ENCODE data around the gene ADAMTS9. TPM values are rescaled to one million over a fixed set of nuclear protein-coding genes. Genes with fewer than 3 reads are reported as not detected.

The ADAMTS9 gene
- total and polyA plus RNA-seq, 10 of the 15 experiments (the other 5 are each of a cell fraction or from before 2014, with no cell fraction given): 0.08 TPM; not detected in 9

- intact Hi-C loops (cut with micrococcal nuclease; ENCODE audit: unreplicated experiment) (no loop called here), in situ Hi-C loops (cut with MboI) (no loop called here)
- SMC1A ChIA-PET (ENCODE audit: uncharacterized antibody, unreplicated experiment): no interaction called here
- H3K36me3 ChIP-seq (ENCODE audit: control insufficient read depth in 2 of 2, insufficient read depth in 2 of 2, low read length in 1 of 2): no peaks in the 10 kb centered on the region
- no peaks in the 10 kb centered on the region for H3K79me2 ChIP-seq (ENCODE audit: control insufficient read depth, insufficient read depth, low read length)
- no TSS peak for BruUV-seq (replicated peaks)
- H3K27me3 ChIP-seq (replicated peaks in 1 of 2; ENCODE audit: control insufficient read depth in 2 of 2, insufficient read depth in 2 of 2, low read length in 1 of 2): peaks cover 0 to 2% of the 10 kb centered on the region in 2 experiments; a peak in 2 of 4 replicates
- 61% methylated on average over 3 of the region's 3 CpGs for WGBS (ENCODE audit: insufficient coverage, insufficient replicate concordance, low lambda C conversion rate, missing lambda C conversion rate)
- ATAC-seq (no peak), DNase-seq (ENCODE audit: low read depth, low spot score) (no peak), FAIRE-seq (no peak)
- no peak overlapping the region for H2AFZ ChIP-seq (ENCODE audit: control insufficient read depth, low read depth, low read length)
- no peak overlapping the region for H3K9ac ChIP-seq (ENCODE audit: control insufficient read depth, insufficient read depth, low read length)
- H3K4me1 ChIP-seq (ENCODE audit: control insufficient read depth, insufficient read depth, low read length): no peaks in the 10 kb centered on the region
- TF ChIP-seq KAT2A (conservative IDR thresholded peaks at IDR 0.05; ENCODE audit: control insufficient read depth, low read depth, low read length): no peak
- no peak for TF ChIP-seq IKZF2 (IDR thresholded peaks at IDR 0.05)
- no peak for TF ChIP-seq NFYA (IDR thresholded peaks at IDR 0.05; ENCODE audit: borderline replicate concordance, low read depth, low read length)
- TF ChIP-seq DPF2 (IDR thresholded peaks at IDR 0.05): no peak
- TF ChIP-seq JUND (IDR thresholded peaks at IDR 0.05; ENCODE audit: low read depth, low read length): no peak
- TF ChIP-seq IRF4 (IDR thresholded peaks at IDR 0.05; ENCODE audit: low read depth, low read length): no peak
- TF ChIP-seq ZNF24 (IDR thresholded peaks at IDR 0.05): no peak
- TF ChIP-seq TCF12 (IDR thresholded peaks at IDR 0.05; ENCODE audit: low read depth, low read length): no peak
- TF ChIP-seq ZSCAN29 (IDR thresholded peaks at IDR 0.05): no peak
- no peak for TF ChIP-seq ATF7 (IDR thresholded peaks at IDR 0.05; ENCODE audit: low read depth)
- no peak overlapping the region for H3K27ac ChIP-seq (ENCODE audit: control insufficient read depth, insufficient read depth)
- no peaks in the 10 kb centered on the region for H4K20me1 ChIP-seq (ENCODE audit: control insufficient read depth, insufficient read depth)
- RAD21 ChIA-PET (ENCODE audit: unreplicated experiment): no interaction called here
- CTCF ChIA-PET: no interaction called here
- POLR2A ChIA-PET: no interaction called here
- no peak overlapping the region for H3K4me3 ChIP-seq
- H3K4me2 ChIP-seq (ENCODE audit: control insufficient read depth, insufficient read depth): no peak overlapping the region
- H3K9me3 ChIP-seq (replicated peaks; ENCODE audit: control insufficient read depth, insufficient read depth, low read length): no peaks in the 10 kb centered on the region
Measured at GRCh38 chr3:64693031-64693430, 5.2 kb upstream of the ADAMTS9 start.

DNA sequence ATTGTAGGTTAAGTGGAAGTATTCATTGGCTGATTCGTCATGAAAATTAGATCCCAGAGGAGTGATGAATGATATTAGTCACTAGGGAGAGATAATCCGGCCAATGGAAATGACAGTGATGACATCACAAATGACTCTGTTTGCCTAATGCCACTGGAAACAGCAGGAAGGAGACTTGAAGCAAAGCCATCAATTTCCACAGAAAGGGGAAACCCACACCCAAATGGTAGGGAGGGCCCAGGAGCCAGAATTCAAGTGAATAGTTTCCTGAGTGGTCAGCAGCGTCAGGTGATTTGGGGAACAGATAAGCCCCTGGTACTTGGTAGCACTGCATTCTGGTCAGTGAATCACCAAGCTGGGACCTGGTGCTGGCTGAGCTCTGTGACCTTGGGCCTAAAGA is 3.3 kb upstream of the ADAMTS9 start:
- RAD21 ChIA-PET (ENCODE audit: unreplicated experiment): no interaction called here

More for the DNA sequence above, 3.3 kb upstream of the ADAMTS9 start:
- ChIA-PET SMC1A (ENCODE audit: uncharacterized antibody, unreplicated experiment) (interaction anchor here (1.2 kb wide), 1 partner anchor 157 kb away, joined by 3 read pairs; no protein-coding TSS in a partner anchor), POLR2A (no interaction called here), CTCF (no interaction called here)
- Histone ChIP-seq H3K4me2 (ENCODE audit: control insufficient read depth, insufficient read depth) (no peak overlapping the region), H4K20me1 (ENCODE audit: control insufficient read depth, insufficient read depth) (no peaks in the 10 kb centered on the region), H3K4me3 (no peak overlapping the region), H3K27me3 (replicated peaks in 1 of 2; ENCODE audit: control insufficient read depth in 2 of 2, insufficient read depth in 2 of 2, low read length in 1 of 2) (peaks cover 0 to 2% of the 10 kb centered on the region in 2 experiments; a peak in 2 of 4 replicates), H3K36me3 (ENCODE audit: control insufficient read depth in 2 of 2, insufficient read depth in 2 of 2, low read length in 1 of 2) (no peaks in the 10 kb centered on the region), H3K9ac (ENCODE audit: control insufficient read depth, insufficient read depth, low read length) (no peak overlapping the region), H3K4me1 (ENCODE audit: control insufficient read depth, insufficient read depth, low read length) (no peaks in the 10 kb centered on the region), H3K27ac (ENCODE audit: control insufficient read depth, insufficient read depth) (no peak overlapping the region), H3K9me3 (replicated peaks; ENCODE audit: control insufficient read depth, insufficient read depth, low read length) (no peaks in the 10 kb centered on the region), H3K79me2 (ENCODE audit: control insufficient read depth, insufficient read depth, low read length) (no peaks in the 10 kb centered on the region), H2AFZ (ENCODE audit: control insufficient read depth, low read depth, low read length) (no peak overlapping the region)
- no peak for ATAC-seq
- BruUV-seq (replicated peaks): no TSS peak
- DNase-seq (ENCODE audit: low read depth, low spot score): no peak
- FAIRE-seq: no peak
- intact Hi-C loops (cut with micrococcal nuclease; ENCODE audit: unreplicated experiment): no loop called here
- TF ChIP-seq BHLHE40 (IDR thresholded peaks at IDR 0.05; ENCODE audit: borderline replicate concordance in 1 of 2, low read depth in 2 of 2, low read length in 1 of 2): no peak
- no peak for TF ChIP-seq NFIC (IDR thresholded peaks at IDR 0.05; ENCODE audit: low read depth, low read length)
- TF ChIP-seq E2F4 (IDR thresholded peaks at IDR 0.05; ENCODE audit: low read depth, low read length): no peak
- TF ChIP-seq ATF7 (IDR thresholded peaks at IDR 0.05; ENCODE audit: low read depth): no peak
- no peak for TF ChIP-seq BCL11A (IDR thresholded peaks at IDR 0.05; ENCODE audit: low read depth, low read length)
- no peak for TF ChIP-seq TAF1 (IDR thresholded peaks at IDR 0.05; ENCODE audit: borderline replicate concordance, low read depth, low read length)
- TF ChIP-seq PAX5 (IDR thresholded peaks at IDR 0.05; ENCODE audit: borderline replicate concordance, low read depth, low read length): no peak
- TF ChIP-seq CBX5 (IDR thresholded peaks at IDR 0.05; ENCODE audit: low read depth): no peak
- no peak for TF ChIP-seq ZNF622 (IDR thresholded peaks at IDR 0.05)
- TF ChIP-seq ESRRA (IDR thresholded peaks at IDR 0.05; ENCODE audit: low read length): no peak
- TF ChIP-seq POU2F2 (IDR thresholded peaks at IDR 0.05; ENCODE audit: borderline replicate concordance, low read depth, low read length): no peak
- no peak for TF ChIP-seq NR2F1 (conservative IDR thresholded peaks at IDR 0.05)
- TF ChIP-seq ZSCAN29 (IDR thresholded peaks at IDR 0.05): no peak
- no peak for TF ChIP-seq SIN3A (IDR thresholded peaks at IDR 0.05; ENCODE audit: low read depth, low read length)
- WGBS (ENCODE audit: insufficient coverage, insufficient replicate concordance, low lambda C conversion rate, missing lambda C conversion rate): 0% methylated on average over 3 of the region's 3 CpGs
- in situ Hi-C loops (cut with MboI): no loop called here
